Astrocyte (in vitro differentiated cells and primary cell): ENCODE measurements around the gene AADACL2. TPM values are rescaled to one million over a fixed set of nuclear protein-coding genes. Genes with fewer than 3 reads are reported as not detected.

Experiments used
- DNase-seq: peaks from one replicate; pipeline ENCODE4 v3.0.0-alpha.2; 2010; ENCODE audit warnings: low read depth
- FAIRE-seq: peaks from 2 replicates; lab custom pipeline; 2011; peaks lifted over from hg19 to GRCh38; lab: Jason Lieb, UNC
- H2AFZ ChIP-seq: 2 replicates; pipeline ENCODE4 v1.6.0; 2012; ENCODE audit warnings: low read depth, low read length, inconsistent platforms
- H3K27ac ChIP-seq: 2 replicates; pipeline ENCODE4 v1.5.1; 2011; ENCODE audit warnings: low read depth, low read length, inconsistent platforms
- H3K27me3 ChIP-seq: 2 replicates; pipeline ENCODE4 v1.6.0; 2011; ENCODE audit warnings: low read length, inconsistent platforms; ENCODE audit not compliant: insufficient read depth
- H3K36me3 ChIP-seq: 2 replicates; pipeline ENCODE4 v1.5.1; 2011; ENCODE audit warnings: low read length, inconsistent platforms; ENCODE audit not compliant: insufficient read depth
- H3K4me1 ChIP-seq: 2 replicates; pipeline ENCODE4 v1.5.1; 2011; ENCODE audit warnings: low read length, inconsistent platforms; ENCODE audit not compliant: insufficient read depth
- H3K4me2 ChIP-seq: 2 replicates; pipeline ENCODE4 v1.6.0; 2012; ENCODE audit warnings: low read length, inconsistent platforms
- H3K4me3 ChIP-seq: 2 replicates; pipeline ENCODE4 v1.5.1; 2011; ENCODE audit warnings: low read depth, mild to moderate bottlenecking, low read length, inconsistent platforms; ENCODE audit not compliant: insufficient read depth
- H3K79me2 ChIP-seq: 2 replicates; pipeline ENCODE4 v1.6.0; 2012; ENCODE audit warnings: mild to moderate bottlenecking, low read length, inconsistent platforms; ENCODE audit not compliant: insufficient read depth
- H3K9ac ChIP-seq: 2 replicates; pipeline ENCODE4 v1.6.0; 2012; ENCODE audit warnings: mild to moderate bottlenecking, low read length, inconsistent platforms
- H3K9me3 ChIP-seq: 2 replicates; pipeline ENCODE4 v1.5.1; 2012; ENCODE audit warnings: low read depth, mild to moderate bottlenecking, low read length, inconsistent platforms; ENCODE audit not compliant: insufficient read depth
- H4K20me1 ChIP-seq: 2 replicates; pipeline ENCODE4 v1.6.0; 2012; ENCODE audit warnings: low read length, inconsistent platforms; ENCODE audit not compliant: insufficient read depth
- H3K27ac Mint-ChIP-seq: one replicate; pipeline ENCODE4 v1.8.0; 2021; ENCODE audit warnings: mild to moderate bottlenecking, mixed read lengths; ENCODE audit not compliant: unreplicated experiment
- H3K27me3 Mint-ChIP-seq: one replicate; pipeline ENCODE4 v1.8.0; 2021; ENCODE audit warnings: low read depth, mixed read lengths; ENCODE audit not compliant: unreplicated experiment
- H3K36me3 Mint-ChIP-seq: one replicate; pipeline ENCODE4 v1.8.0; 2021; ENCODE audit warnings: low read depth, mixed read lengths; ENCODE audit not compliant: unreplicated experiment
- H3K4me1 Mint-ChIP-seq: one replicate; pipeline ENCODE4 v1.8.0; 2021; ENCODE audit warnings: low read depth, mixed read lengths; ENCODE audit not compliant: unreplicated experiment
- H3K4me3 Mint-ChIP-seq: one replicate; pipeline ENCODE4 v1.8.0; 2021; ENCODE audit warnings: mild to moderate bottlenecking, moderate library complexity, mixed read lengths; ENCODE audit not compliant: unreplicated experiment
- H3K9me3 Mint-ChIP-seq: one replicate; pipeline ENCODE4 v1.8.0; 2021; ENCODE audit warnings: mild to moderate bottlenecking, mixed read lengths; ENCODE audit not compliant: unreplicated experiment
- CTCF ChIP-seq: IDR thresholded peaks from 2 replicates; pipeline ENCODE4 v1.5.1; 2011; ENCODE audit warnings: low read depth, mild to moderate bottlenecking, inconsistent platforms, low read length, moderate library complexity; ENCODE audit not compliant: insufficient read depth
- EZH2 ChIP-seq: IDR thresholded peaks from 2 replicates; pipeline ENCODE4 v1.6.1; 2012; ENCODE audit warnings: mild to moderate bottlenecking, low read length, inconsistent platforms; ENCODE audit not compliant: insufficient read depth
- total RNA-seq: library from RNA; stranded (reverse); gene quantifications from 2 replicates; pipeline ENCODE4 v1.2.1, GENCODE V29; 2021

The AADACL2 gene
- total RNA-seq, 1 donor from 2014 or later, result not detected

- no peak overlapping the region for H3K27ac ChIP-seq
- Mint-ChIP-seq H3K27me3 (no peaks in the 10 kb centered on the region), H3K4me1 (no peaks in the 10 kb centered on the region), H3K9me3 (peaks cover 3% of the 10 kb centered on the region), H3K36me3 (no peaks in the 10 kb centered on the region), H3K4me3 (no peak overlapping the region), H3K27ac (no peak overlapping the region)
- no peaks in the 10 kb centered on the region for H3K4me1 ChIP-seq
- H3K9ac ChIP-seq, result no peak overlapping the region
- no peaks in the 10 kb centered on the region for H4K20me1 ChIP-seq
- H3K79me2 ChIP-seq, result no peaks in the 10 kb centered on the region
- no peaks in the 10 kb centered on the region for H3K36me3 ChIP-seq
- H3K4me3 ChIP-seq, result no peak overlapping the region
- DNase-seq (no peak), FAIRE-seq (no peak)
- no peaks in the 10 kb centered on the region for H3K9me3 ChIP-seq
- TF ChIP-seq CTCF, result no peak
- no peaks in the 10 kb centered on the region for H3K27me3 ChIP-seq
- no peak overlapping the region for H3K4me2 ChIP-seq
- H2AFZ ChIP-seq, result no peak overlapping the region
These were observed 46.7 kb upstream of the AADACL2 start for GRCh38 chr3:151687076-151687475.

- Mint-ChIP-seq H3K36me3 (no peaks in the 10 kb centered on the region), H3K27me3 (no peaks in the 10 kb centered on the region), H3K4me3 (no peak overlapping the region), H3K4me1 (peaks cover 4% of the 10 kb centered on the region), H3K27ac (no peak overlapping the region), H3K9me3 (no peaks in the 10 kb centered on the region)
- Histone ChIP-seq H3K9me3 (no peaks in the 10 kb centered on the region), H3K36me3 (no peaks in the 10 kb centered on the region), H2AFZ (no peak overlapping the region), H3K27ac (no peak overlapping the region), H3K27me3 (no peaks in the 10 kb centered on the region), H3K79me2 (no peaks in the 10 kb centered on the region), H3K4me1 (no peaks in the 10 kb centered on the region), H3K9ac (no peak overlapping the region), H4K20me1 (no peaks in the 10 kb centered on the region), H3K4me2 (no peak overlapping the region), H3K4me3 (no peak overlapping the region)
- DNase-seq, result no peak
- FAIRE-seq, result no peak
- no peak for TF ChIP-seq CTCF
- no peak for TF ChIP-seq EZH2
These were observed 45.2 kb upstream of the AADACL2 start for GRCh38 chr3:151688571-151688970.

GRCh38 chr3:151690645-151691044, 43.1 kb upstream of the AADACL2 start:
- Histone ChIP-seq H3K9ac (no peak overlapping the region), H3K4me1 (no peaks in the 10 kb centered on the region), H2AFZ (no peak overlapping the region), H3K4me2 (no peak overlapping the region), H3K79me2 (no peaks in the 10 kb centered on the region), H3K27ac (no peak overlapping the region), H4K20me1 (no peaks in the 10 kb centered on the region), H3K9me3 (no peaks in the 10 kb centered on the region), H3K27me3 (no peaks in the 10 kb centered on the region), H3K36me3 (no peaks in the 10 kb centered on the region), H3K4me3 (no peak overlapping the region)
- H3K9me3 Mint-ChIP-seq, result no peaks in the 10 kb centered on the region
- DNase-seq, result no peak
- no peak overlapping the region for H3K27ac Mint-ChIP-seq
- no peak for TF ChIP-seq CTCF
- no peak for TF ChIP-seq EZH2
- FAIRE-seq, result no peak
- H3K36me3 Mint-ChIP-seq, result no peaks in the 10 kb centered on the region
- H3K4me3 Mint-ChIP-seq, result no peak overlapping the region
- no peaks in the 10 kb centered on the region for H3K27me3 Mint-ChIP-seq
- peaks cover 4% of the 10 kb centered on the region for H3K4me1 Mint-ChIP-seq
